ENCODE results near the gene HMG20A.
"Not testable (repeated sequence)": the region's sequence is repeated elsewhere in the genome, so short reads cannot be mapped to it uniquely, and the experiment has no call there.

GRCh38 chr15:77410157-77410500, 10.6 kb upstream of the HMG20A start:
- TF ChIP-seq BHLHE40 (IDR thresholded peaks at IDR 0.05; ENCODE audit: borderline replicate concordance); FOXM1 (IDR thresholded peaks at IDR 0.05; ENCODE audit: borderline replicate concordance); FOXA1 (IDR thresholded peaks at IDR 0.05); TARDBP (IDR thresholded peaks at IDR 0.05): not testable (repeated sequence)

Data from HEK293T (cell line).